HEK293T (cell line): Measurements from ENCODE around the gene RFX3.

Experiments
- CTBP1 ChIP-seq: fragments of 450-650 bp; IDR thresholded peaks from 2 replicates; pipeline ENCODE4 v1.6.1; 2016; ENCODE audit warnings: borderline replicate concordance
- FOXM1 ChIP-seq: fragments of 450-650 bp; IDR thresholded peaks from 2 replicates; pipeline ENCODE4 v1.6.1; 2017; ENCODE audit warnings: mild to moderate bottlenecking, borderline replicate concordance
- HDGF ChIP-seq: fragments of 450-650 bp; IDR thresholded peaks from 2 replicates; pipeline ENCODE4 v1.6.1; 2017; ENCODE audit warnings: antibody characterized with exemption, borderline replicate concordance
- L3MBTL2 ChIP-seq: fragments of 450-650 bp; conservative IDR thresholded peaks from 2 replicates; pipeline ENCODE4 v1.6.1; 2016; ENCODE audit warnings: mild to moderate bottlenecking
- LEF1 ChIP-seq: fragments of 450-650 bp; IDR thresholded peaks from 2 replicates; pipeline ENCODE4 v1.6.1; 2017; ENCODE audit warnings: mild to moderate bottlenecking, borderline replicate concordance
- NFRKB ChIP-seq: fragments of 450-650 bp; IDR thresholded peaks from 2 replicates; pipeline ENCODE4 v1.6.1; 2016; ENCODE audit warnings: mild to moderate bottlenecking, moderate library complexity
- SP1 ChIP-seq: fragments of 450-650 bp; IDR thresholded peaks from 2 replicates; pipeline ENCODE4 v1.6.1; 2017
- SUZ12 ChIP-seq: fragments of 450-650 bp; IDR thresholded peaks from 2 replicates; pipeline ENCODE4 v1.6.1; 2016; ENCODE audit warnings: mild to moderate bottlenecking
- TARDBP ChIP-seq: fragments of 450-650 bp; IDR thresholded peaks from 2 replicates; pipeline ENCODE4 v1.6.1; 2016

- TF ChIP-seq TARDBP, result no peak
- no peak for TF ChIP-seq HDGF
- TF ChIP-seq SUZ12, result no peak
- TF ChIP-seq SP1, result no peak
- TF ChIP-seq CTBP1, result no peak
- TF ChIP-seq FOXM1, result no peak
- TF ChIP-seq LEF1, result no peak
- TF ChIP-seq L3MBTL2, result no peak
- no peak for TF ChIP-seq NFRKB
Observed at GRCh38 chr9:3415906-3416305, 109.9 kb downstream of the RFX3 start.
